GM10847 (cell line): ENCODE data around the gene SSTR1.

Experiments used
- POLR2A ChIP-seq: IDR thresholded peaks from 2 replicates; pipeline ENCODE4 v1.6.1; 2011; ENCODE audit not compliant: insufficient read length; ENCODE audit errors: extremely low read depth

Gene SSTR1, protein sequence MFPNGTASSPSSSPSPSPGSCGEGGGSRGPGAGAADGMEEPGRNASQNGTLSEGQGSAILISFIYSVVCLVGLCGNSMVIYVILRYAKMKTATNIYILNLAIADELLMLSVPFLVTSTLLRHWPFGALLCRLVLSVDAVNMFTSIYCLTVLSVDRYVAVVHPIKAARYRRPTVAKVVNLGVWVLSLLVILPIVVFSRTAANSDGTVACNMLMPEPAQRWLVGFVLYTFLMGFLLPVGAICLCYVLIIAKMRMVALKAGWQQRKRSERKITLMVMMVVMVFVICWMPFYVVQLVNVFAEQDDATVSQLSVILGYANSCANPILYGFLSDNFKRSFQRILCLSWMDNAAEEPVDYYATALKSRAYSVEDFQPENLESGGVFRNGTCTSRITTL

DNA sequence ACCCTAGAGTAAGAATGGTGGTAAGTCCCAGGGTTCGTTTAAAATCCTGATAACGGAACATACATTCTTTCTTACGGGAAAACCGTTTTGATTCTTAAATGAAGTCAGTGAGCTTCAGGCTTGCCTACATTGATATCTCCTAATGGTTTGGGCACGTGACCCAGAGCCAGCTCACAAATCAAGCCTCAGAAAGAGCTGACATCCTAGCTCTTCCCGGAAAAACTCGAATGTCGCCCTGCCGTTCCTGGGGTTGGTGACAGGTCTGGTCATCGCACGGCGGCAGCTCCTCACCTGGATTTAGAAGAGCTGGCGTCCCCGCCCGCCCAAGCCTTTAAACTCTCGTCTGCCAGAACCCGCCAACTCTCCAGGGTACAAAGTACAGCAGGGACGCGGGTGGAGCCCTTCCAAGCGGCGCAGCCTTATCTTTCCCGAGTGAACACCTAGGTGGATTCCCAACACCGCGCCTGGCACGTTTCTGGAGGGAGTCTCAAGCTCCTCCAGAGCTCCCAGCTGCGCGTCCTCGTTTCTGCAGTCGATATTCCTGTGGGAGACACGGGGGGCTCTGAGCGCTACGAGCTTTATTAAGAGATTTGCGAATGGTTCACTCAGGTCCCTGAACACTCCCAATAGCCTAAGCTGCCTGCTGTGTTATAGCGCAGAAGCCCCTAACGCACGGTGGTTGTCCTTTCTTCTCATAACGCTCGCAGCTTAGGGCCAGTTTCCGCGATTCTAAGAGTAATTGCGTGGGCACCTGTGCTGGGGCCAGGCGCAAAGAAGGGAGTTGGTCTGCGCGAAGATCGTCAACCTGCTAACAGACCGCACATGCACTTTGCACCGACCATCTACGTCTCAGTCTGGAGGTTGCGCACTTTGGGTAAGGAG is at the start of gene SSTR1:
TSS of gene SSTR1 (plus strand) at position 169 of the 882 bp plus-strand sequence. CDS start 1,486 bp downstream, outside the sequence.
- no peak for TF ChIP-seq POLR2A

DNA sequence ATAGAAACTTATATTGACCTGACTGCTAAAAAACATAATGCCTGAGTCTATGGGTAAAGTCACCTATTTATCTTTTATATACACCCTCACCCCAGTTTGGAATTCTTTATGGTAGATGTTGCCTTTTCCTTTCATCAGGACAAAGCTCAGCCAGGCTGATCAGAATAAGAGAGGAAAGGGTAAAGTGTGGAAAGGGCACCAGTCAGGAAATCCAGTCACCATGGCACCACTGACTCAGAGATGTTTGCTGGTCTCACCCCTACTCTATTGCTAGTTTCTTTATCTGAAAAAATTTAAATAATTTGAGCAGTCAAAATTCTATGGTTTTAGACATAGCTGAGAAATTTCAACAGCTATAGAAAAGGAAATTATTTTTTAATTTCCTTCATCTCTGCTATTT is 49.2 kb upstream of the SSTR1 start:
- TF ChIP-seq POLR2A, result no peak

DNA sequence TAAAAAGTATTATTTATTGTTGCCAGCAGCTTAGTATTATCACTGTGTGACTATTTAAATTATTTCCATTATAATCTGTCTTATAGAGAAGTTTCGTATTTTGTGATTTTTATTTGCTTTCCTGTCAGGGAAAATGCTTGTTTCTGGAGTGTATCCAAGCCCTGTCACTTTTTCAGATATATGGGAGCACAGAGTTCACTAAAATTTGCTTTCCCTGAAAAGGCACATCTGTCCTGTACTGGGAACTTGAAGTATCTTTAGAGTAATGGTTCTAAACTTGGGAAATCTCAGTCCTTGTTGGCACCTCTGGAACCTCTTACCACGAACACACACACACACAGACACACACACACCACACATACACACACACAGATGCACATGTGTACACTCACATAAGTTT is 39.3 kb upstream of the SSTR1 start:
- TF ChIP-seq POLR2A, result no peak

DNA sequence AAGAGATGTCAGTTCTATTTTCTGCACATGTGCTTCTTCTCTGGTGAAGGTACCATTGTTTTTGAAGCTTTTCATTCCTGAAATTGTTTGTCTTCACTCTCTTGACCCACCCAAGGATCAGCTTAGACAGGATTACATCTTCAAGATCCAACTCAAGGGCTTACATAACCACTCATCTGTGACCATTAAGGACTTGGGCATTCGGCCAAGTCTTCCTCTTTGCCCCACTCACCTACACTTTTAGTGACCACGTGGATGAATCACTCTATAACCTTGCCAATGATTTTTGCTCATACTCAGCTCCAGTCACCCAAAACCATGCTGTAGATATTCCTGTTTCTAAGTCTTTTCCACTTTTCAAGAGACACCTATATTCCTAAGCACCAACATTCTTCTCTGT is 36.5 kb upstream of the SSTR1 start:
- no peak for TF ChIP-seq POLR2A

DNA sequence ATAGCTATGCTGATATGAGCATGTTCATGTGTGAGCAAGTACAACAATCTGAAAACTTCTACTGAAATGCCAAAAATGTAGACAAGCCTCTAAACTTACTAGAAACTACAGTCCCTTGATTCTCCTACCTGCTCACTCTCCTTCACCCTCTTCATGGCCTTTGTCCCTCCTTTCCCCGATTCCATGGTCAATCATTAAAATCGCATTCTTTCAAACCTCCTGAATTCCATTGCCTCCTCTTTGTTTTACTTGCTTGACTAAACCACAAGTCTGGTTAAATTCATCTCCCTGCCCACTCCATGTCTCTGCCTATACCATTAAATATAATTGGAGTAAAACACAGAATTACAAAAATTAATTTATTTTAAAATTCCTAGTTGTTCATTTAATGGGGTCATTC is 33.0 kb upstream of the SSTR1 start:
- no peak for TF ChIP-seq POLR2A

DNA sequence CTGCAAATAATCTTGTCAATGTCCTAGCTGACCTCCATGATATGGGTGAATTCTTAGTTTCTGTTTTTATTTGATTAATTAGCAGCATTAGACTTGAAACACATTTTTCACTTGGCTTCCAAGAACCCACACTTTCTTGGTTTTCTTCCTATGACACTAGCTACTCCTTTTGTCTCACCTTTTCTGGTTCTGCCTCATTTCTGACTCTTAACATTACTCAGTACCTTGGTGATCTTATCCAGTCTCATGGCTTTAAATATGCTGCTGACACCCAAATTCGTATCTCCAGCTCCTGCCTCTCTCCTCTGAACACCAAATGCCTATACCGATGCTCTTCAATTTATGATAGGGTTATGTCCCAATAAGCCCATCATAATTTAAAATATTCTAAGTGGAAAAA is 32.0 kb upstream of the SSTR1 start:
- no peak for TF ChIP-seq POLR2A

DNA sequence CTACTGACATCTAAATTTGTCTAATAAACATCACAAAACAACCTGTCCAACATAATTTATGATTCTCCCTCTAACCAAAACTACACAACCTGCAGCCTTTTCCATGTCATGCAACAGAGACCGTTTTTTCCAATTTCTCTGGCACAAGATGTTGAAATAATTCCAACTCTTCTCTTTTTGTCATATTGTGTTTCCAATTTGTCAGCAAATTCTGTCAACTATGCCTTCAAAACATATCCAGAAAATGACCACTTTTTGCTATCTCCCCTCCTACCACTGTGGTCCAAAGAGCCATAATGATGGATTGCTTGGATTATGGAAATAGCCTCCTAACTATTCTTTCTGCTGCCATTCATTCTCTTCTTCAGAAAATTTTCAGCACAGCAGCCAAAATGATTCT is 31.3 kb upstream of the SSTR1 start:
- no peak for TF ChIP-seq POLR2A

DNA sequence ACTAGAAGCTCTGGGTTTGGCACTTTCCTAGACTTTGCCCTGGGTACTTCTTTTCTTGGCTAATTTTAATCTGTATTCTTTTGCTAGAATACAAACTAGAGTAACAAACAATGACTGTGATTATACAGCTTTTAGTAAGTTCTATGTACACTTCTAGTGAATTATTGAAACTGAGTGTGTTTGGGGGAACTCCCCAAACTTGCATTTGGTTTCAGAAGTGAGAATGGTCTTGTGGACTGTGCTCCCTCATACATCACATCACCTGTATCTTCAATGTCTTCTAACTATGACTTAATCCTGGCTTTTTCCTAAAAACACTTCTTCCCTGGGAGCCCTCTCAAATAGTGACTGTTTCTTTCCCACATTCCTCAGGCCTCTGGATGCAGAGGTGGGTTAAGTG is 23.6 kb upstream of the SSTR1 start:
- no peak for TF ChIP-seq POLR2A

DNA sequence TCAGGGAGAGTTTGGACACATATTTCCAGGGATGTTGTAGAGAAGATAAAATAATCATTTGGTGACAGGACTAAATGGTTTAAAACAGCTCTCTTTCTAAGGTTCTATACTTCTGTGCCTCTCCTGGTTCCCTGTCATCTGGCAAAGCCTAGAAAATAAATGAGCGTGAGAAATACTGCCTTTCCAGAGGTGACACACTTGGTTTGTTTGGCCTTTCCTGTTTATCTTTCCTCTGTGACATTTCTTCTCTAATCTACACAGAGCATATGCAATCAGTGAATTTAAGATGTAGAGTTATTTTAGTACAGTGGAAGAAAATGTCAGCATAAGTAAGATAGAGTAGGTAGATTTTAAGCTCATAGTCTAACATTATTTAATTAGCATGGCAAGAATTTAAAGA is 22.0 kb upstream of the SSTR1 start:
- no peak for TF ChIP-seq POLR2A

DNA sequence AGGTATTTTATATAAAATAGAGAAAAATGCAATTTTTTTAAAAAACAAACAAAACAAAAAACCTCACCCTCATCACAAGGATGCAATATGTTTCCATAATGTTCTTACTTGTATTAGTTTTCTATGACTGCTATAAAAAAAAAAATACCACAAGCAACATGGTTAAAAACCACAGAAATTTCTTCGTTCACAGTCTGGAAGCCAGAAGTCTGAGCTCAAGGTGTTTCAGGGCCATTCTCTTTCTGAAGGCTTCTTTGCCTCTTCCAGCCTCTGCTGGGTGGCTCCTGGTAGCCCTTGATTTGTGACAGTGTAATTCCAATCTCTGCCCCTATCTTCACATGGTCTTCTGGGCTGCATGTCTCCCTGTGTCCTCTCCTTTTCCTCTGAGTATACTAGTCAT is 21.5 kb upstream of the SSTR1 start:
- no peak for TF ChIP-seq POLR2A

DNA sequence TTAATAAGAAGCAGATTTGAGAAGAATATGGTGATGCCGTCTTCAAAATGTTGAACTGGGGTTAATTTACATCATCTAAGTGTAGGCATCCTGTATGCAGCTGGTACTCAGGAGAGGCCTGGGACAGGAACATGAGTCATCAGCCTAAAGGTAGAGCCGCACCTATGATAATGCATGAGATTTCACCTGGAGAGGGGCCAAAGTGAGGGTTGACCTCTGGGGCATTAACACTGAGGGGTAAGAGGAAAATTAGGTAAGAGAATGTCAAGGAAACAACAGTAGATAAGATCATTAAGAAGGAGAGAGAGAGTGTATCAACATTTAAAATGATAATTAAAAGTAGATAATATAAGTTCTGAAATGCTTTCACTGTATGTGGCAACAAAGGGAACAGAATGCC is 20.2 kb upstream of the SSTR1 start:
- no peak for TF ChIP-seq POLR2A

DNA sequence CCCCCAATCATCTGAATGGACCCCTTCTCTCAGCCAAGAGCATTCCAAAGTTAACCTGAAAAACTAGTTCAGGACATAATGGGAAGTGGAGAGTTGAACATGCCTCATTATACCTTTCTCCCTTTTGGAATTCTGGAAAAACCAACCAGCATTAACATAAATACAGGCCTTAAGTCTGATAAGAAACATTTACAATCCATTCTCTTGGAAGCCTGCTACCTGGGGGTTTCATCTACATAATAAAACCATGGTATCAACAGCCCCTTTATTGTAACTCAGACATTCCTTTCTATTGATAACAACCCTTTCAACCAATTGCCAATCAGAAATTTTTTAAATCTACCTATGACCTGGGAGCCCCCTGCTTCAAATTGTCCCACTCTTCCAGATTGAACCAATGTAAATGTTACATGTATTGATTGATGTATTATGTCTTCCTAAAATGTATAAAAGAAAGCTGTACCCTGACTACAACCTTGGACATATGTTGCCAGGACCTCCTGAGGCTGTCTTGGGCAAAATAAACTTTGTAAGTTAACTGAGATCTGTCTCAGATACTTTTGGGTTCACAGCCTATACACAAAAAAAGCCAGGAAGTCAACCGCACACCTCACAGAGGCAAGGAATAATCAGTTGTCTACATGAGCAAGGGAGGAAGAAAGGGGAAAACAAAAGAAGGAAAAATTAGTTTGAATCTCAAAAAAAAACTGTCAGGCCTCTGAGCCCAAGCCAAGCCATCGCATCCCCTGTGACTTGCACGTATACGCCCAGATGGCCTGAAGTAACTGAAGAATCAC is 17.6 kb upstream of the SSTR1 start:
- TF ChIP-seq POLR2A, result no peak

DNA sequence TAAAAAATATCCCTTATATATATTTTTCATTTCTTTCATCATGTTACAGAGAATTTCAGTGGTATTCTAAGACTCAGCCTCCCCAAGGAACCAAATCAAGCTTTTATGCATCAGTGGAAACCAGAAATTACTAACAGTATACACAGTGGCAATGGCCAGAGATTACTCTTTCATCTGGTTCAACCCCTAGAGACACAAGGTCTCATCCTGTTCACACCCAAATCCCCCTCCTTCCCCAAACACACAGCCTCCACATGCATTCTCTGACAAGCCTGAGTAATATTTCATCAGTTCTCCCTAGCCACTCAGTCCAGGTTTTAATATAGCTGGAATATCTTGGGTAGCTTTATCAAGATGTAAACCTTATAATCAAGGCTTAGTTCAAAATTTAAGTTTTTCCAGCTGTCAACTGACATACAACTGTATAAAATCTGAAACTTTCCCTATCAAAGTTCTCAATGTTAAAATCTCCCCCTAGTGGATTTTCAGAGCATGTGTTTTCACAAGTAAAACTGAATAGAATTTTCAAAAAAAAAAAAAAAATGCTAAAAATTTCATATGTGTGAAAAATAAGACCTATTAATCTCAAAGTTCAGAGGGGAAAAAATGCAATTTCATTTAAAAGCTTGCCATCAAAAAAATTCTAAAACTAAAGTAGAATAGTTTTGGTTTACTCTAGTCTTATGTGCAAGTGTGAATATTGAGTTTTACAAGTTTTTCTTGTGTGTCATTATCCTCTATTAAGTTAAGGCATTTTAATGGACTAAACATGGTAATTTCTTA is 10.5 kb upstream of the SSTR1 start:
- no peak for TF ChIP-seq POLR2A

DNA sequence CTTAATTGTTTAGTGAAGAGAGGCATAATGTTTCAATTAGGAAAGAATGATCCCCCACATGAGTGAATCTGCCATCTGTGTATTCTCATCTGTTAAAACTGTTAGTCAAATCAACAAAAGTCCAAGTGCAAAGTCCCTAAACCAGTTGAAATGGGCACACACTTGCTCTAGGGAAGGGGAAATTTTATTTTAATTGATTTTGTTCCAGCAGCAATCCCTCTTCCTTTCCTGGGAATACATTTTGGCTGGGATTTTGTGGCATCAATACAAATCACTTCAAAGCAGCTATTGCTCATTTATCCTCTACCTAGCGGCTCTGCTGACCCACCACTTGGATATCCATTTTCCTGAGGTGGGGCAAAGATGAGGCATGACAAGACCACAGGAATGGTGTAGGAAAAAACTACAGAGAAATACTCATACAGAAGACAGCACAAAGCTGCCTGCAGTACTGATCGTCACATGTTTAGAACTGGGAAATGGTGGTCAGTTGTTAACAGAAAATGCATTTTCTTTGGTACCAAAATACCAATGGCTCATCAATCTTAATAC is 9.8 kb upstream of the SSTR1 start:
- TF ChIP-seq POLR2A, result no peak
